Stimulated activated CD4-positive, alpha-beta T cell treated with anti-CD3 and anti-CD28 coated beads, Interleukin-1b, Interleukin-23, amount 100 ng/mL, for 48 hours (primary cell): ENCODE results near the gene TTC21A.

Source experiments
- DNase-seq: peaks from one replicate; pipeline ENCODE4 v3.0.0-alpha.2; 2020

TTC21A gene

GRCh38 chr3:39140341-39140971, 33.0 kb downstream of the TTC21A start:
- no peak for DNase-seq

- no peak for DNase-seq
These were observed 33.9 kb downstream of the TTC21A start for GRCh38 chr3:39141171-39141995.

DNA sequence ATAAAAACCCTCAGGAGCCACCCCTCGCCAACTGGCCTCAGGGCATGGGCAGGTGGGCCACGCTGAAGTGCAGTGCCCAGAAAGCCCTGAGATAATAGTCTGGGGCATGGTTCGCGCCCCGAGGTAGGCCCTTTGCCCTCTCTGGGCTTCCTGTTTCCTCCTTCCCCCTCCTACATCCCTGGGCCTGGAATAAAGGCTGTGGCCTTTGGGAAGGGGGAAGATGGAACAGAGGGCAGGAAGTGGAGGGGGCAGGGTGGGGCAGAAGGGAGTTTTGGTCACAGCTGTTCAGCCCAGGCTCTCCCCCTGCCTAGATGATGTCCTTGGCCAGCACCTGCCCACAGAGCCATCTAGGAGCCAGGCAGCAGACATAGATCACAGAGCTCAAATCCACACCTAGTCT, 34.6 kb downstream of the TTC21A start:
- no peak for DNase-seq

DNA sequence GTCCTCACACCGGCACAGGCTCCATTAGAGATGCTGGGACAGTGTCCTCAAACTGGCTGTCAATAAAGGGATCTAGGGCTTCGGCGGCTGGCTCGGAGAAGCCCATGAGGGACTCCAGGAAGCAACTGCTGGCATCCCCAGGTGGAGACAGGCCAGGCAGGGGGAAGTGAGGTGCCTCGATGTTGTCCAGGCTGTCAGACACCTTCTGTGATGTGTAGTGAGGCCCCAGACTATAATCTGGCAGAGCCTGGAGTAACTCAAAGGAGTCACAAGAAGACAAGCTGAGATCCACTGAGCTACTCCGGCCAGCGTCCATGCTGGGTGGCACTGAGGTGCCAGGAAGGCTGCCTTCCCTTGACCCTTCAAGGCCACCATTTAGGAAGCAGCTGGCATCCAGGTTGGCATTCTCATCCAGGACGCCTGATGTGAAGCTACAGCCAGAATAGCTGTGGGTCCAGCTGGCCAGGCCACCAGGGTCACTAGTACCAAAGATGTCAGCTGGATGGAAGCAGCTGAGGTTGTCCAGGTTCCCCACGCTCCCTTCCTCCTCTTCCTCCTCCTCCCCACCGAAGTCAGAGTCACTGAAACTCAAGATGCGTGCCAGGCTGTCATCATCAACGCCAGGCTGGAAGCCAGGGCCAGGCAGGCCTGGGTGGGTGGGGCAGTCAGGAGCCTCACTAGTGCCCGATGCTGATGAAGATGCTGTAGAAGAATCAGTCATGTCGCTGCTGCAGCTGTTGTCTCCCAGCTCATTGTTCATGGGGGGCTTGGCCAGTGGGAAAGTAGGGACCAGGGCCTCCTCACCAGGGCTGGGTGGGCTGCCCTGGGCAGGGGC, 35.8 kb downstream of the TTC21A start:
- no peak for DNase-seq

DNA sequence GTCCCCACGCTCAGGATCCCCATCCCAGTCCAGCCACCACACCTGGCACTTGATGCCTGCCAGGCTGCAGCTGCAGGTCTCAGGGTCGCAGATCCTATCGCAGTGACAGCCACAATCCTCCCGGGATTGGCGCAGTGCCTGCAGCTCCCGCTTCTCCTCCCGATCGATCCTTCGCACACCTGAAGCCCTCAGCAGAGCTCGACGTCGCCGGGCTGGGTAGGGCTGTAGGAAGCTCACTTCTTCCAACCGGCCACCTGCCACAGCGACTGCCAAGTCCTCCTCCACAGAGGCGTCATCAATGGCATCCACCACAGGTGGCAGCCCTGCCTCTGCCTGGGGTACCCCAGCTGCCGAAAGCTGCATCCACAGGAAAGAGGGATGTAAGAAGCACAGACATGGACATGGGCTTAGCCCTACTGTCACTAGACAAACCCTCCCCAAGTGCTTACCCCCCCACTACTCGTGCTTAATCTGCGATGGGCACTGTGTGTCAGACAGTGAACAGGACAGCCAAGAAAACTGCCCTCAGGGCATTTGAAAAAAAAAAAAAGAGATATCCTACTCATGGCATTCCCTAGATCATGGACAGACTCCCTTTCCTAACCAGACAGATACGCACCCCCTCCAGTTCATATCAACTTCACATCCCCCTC, 36.7 kb downstream of the TTC21A start:
- DNase-seq = no peak

DNA sequence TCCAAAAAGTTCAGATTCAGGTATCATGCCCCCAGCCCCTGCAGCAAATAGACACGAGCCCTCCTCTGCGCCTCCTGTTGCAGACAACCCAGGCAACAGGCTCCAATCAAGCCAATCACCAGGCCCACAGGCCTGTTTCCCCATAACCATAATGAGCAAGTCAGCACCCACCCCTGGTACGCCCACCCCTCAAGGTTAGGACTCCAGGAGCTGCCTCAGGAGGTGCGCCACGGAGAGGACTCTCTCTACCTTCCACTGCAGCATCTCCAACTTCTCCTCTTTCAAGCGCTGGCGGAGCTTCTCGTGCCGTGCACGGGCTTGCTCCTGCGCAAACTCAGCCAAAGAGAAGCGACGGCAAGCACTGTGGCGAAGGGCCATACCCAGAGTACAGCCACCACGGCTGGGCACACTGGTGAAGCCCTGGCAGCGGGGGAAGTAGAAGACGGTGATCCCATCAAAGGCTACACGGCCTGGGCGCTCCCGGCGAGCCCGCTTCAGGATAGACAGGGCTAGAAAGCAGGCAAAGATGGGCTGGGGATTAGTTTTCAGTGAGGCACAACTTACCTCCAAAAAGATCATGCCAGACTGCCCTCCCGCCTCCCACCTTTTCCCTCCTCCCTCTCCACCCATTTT, 37.4 kb downstream of the TTC21A start:
- no peak for DNase-seq

DNA sequence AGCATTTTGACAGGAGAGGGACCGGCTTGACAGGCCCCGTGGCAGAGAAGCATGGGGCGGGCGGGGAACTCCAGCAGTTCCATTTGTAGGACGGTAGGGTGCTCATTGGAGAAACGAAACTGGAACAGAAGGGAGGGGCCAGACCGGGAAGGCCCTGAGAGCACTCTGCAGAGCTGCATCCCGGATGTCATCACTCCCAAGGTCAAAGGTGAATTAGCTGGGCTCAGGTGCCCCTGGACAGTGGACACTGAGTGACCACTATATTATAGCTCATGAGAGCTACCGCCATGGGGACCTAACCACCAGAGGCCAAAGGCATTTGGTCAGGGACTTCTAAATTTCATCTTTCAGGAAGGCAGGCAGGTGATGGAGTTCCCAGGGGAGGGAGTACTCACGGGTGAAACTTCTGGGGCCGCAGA, 38.6 kb downstream of the TTC21A start:
- DNase-seq = no peak

DNA sequence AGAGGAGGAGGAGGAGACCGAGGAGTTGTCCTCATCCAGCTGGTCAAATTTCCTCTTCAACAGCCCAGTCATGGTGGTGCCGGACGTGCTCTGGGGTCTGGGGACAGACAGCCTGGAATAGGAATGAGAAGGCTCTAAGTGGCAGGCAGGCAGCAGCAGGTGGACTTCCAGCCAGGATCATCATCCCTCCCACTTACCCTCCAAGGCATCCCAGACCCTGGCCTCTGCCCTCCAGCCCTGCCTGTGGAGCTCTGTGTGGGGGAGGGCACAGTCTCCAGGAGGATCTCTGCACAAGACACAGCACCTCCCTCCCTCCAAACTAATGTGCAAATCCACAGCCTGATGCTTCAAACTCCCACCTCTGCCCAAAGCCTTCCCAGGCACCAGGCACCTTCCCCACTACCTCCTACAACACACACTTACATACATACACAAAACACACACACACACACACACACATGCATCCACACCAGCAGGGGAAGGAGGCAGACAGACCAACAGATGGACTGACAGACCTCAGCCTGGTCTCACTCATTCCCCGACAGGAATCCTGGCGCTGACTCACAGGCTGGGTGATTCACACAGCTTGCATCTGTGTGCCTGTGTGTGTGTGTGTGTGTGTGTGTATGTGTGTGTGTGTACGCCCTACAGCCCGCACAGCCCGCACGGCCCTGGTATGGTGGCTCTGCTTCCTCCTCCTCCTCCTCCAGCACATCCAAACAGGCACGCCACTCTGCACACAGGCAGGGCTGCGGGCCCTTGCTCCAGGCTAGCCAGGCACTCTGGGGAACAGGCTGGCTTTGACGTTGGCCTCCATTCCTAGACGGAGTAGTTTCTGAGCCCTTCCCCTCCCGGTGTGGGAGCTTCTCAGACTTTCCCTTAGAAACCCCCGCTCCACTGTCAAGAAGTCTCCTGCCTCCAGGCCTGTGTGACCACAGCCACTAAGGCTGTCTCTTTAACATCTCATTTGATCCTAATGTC, 39.4 kb downstream of the TTC21A start:
- peak; percentile 86 for DNase-seq

- DNase-seq = peak; percentile 35
These were observed 40.4 kb downstream of the TTC21A start for GRCh38 chr3:39147711-39148434.

DNA sequence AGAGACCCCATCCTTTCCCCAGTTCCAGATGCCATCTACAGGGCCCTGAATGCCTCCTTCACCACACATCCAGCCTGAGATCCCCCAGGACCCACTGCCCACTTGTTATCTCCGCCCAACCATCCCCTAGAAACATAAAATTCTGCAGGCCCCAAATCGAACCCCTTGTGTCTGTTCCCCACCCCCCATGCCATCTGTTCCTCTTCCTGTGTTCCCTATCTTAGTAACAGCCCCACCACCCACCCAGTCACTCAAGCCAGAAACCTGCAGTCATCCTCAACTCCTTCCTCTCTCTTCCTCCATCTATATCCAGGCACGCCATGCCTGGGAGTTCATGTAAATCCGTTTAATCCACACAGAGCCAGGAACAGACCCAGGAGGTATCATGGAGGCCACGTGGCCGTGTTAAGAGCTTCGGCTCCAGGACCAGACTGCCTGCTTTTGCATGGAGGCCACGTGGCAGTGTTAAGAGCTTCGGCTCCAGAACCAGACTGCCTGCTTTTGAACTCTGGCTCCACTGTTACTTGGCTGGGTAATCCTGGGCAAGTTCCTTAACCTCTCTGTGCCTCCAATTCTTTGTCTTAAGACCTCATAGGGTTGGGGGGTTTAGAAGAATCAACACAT, 41.1 kb downstream of the TTC21A start:
- DNase-seq = no peak

GRCh38 chr3:39149059-39149455, 41.6 kb downstream of the TTC21A start:
- no peak for DNase-seq

DNA sequence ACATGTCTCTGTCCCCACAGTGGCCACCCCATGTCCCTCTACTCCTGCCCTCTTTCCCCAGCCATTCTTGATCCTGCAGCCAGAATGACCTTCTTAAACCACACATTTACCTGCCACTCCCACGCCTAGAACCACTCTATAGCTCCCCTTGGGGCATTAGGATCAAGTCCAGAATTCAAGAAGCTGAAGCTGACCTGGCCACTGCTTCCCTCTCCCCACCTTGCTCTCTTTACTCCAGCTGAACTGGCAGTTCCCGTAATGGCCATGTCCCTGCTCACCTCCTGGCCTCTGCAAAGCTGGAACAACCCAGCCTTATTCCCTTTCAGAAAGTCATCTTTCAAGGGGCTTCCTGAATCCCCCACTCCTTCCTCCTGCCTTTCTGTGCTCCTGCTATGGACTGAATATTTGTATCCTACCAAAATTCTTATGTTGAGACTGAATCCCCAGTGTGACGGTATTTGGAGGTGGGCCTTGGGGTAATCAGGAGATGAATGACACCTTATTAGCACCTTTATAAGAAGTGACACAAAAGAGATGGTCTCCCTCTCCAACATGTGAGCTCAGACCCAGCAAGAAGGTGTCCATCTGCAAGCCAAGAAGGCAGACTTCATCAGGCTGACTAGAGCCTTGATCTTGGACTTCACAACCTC, 42.1 kb downstream of the TTC21A start:
- DNase-seq = no peak

GRCh38 chr3:39150148-39150802, 42.8 kb downstream of the TTC21A start:
- no peak for DNase-seq

GRCh38 chr3:39150803-39151631, 43.5 kb downstream of the TTC21A start:
- peak; percentile 61 for DNase-seq

GRCh38 chr3:39153977-39154279, 46.4 kb downstream of the TTC21A start:
- no peak for DNase-seq

GRCh38 chr3:39154280-39155021, 47.0 kb downstream of the TTC21A start:
- no peak for DNase-seq

GRCh38 chr3:39156421-39156820, 48.9 kb downstream of the TTC21A start:
- DNase-seq = no peak

DNA sequence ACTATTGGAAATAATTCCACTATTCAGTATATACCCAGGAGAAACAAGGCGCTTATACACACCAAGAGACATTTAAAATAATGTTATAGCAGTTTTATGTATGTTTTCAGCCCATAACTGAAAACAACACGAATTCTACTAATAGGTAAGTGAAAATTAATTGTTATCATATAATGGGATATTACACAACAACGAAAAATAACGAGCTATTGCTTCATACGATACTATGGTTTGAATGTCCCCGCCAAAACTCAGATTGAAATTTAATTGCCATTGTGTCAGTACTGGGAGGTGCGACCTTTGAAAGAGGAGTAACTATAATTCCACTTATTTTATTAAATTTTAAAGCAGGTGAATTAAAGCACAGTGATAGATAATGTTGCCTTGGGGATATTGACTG, 49.9 kb downstream of the TTC21A start:
- no peak for DNase-seq
